GM19099 (cell line): ENCODE results near the gene MSH5.

Experiments
- POLR2A ChIP-seq: IDR thresholded peaks from 3 replicates; pipeline ENCODE4 v1.6.1; 2011; ENCODE audit warnings: low read depth; ENCODE audit not compliant: insufficient read length; ENCODE audit errors: extremely low read depth

Gene MSH5

GRCh38 chr6:31739639-31740396, at the start of gene MSH5:
Gene MSH5 (plus strand): TSS chr6:31740005. CDS start chr6:31740467, 462 bp downstream.
- TF ChIP-seq POLR2A, result peak; percentile 68

DNA sequence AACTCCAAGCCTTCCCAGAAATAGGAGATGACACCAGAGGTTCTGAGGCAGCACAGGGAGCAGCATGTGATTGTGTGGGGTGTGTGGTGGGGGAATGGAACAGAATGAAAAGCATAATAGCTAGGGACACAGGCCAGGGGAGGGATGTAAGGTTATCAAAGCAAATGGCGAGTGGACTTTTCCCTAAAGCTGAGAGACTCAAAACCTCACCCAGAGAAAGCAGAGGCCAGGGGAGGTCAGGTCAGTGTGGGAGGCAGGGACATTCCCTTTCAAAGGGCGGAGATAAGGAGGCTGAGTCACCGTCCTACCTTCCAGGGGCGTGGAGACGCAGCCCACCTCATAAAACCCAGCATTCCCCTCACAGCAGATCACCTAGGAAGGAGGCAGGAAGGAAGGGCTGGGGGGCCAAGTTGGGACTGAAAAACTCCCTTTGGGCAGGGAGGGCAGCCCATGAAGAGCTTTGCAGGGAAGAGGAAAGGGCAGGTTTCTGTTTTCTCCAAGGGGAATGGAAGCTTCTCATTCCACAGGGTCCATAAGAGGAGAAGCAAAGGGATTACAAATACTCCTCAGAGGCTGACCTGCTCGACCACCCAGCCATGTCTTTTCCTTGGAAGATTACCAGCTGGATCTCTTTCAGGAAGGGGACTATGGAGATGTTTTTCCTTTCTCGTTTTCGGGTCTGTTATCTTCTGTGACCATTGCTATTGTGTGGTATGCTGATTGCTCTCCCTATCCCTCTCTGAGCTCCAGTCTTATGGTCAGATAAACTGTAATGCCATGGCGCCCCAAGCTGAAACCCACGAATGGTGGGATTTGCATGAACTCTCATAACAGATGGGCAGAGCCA, 49.4 kb upstream of the MSH5 start:
- TF ChIP-seq POLR2A, result no peak

DNA sequence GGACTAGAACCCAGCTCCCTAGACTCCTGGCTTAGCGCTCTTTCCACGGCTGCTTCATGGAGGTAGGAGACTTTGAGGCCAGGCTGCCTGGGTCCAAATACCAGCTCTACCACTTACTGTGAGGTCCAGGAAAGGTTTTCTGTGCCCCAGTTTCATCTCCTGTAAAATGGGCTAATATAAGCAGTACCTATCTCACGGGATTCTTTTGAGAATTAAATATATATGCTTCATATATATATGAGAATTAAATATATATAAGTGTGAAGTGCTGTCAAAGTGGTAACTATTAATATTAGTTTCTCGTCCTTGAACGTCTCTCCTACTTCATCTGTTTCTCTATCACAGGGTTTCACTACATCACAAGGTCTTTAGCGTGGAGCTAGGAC, 48.7 kb upstream of the MSH5 start:
- TF ChIP-seq POLR2A, result no peak

DNA sequence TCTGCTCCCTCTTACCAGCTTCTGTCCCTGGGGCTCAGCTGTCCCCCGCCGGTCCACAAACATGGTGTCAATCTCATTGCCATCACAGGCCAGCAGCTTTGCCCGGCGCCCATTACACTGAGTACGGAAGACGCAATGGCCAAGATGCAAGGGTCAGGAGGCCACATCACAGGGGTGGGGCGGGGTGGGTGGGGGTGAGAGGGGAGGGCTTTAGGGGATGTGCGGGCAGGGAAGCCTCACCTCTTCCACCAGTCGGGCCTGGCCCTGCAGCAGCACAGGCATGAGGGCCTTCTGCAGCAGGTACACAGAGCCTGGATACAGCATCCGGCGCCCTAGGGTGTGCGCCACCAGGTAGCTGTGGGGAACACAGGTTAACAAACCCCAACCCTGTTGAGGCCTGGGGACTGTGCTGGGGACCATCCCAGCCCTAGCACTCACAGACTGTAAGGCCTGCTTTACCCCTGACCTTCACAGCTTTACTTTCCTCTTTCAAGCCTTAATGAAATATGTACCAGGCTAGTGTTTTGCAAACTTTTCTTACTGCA, 48.2 kb upstream of the MSH5 start:
- no peak for TF ChIP-seq POLR2A

DNA sequence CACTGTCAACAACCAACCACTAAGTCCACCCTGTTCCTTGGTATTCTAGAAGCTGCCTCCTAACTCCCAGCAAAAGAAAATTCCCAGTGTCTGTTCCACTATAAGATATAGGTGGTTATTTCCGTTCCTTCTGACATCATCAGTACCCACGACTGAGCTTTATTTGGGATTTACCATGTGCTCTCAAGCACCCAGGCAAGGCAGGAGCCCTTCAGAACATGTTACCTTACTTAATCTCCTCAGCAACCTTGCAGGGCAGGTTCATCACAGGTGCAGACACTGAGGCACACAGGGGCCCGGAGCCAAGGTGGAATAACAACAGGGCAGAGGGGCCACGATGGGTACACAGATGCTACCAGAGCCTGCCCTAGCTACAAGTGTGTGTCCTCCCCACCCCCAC, 47.5 kb upstream of the MSH5 start:
- TF ChIP-seq POLR2A, result no peak

GRCh38 chr6:31692886-31693285, 46.9 kb upstream of the MSH5 start:
- TF ChIP-seq POLR2A, result no peak

GRCh38 chr6:31693535-31693934, 46.3 kb upstream of the MSH5 start:
- no peak for TF ChIP-seq POLR2A

DNA sequence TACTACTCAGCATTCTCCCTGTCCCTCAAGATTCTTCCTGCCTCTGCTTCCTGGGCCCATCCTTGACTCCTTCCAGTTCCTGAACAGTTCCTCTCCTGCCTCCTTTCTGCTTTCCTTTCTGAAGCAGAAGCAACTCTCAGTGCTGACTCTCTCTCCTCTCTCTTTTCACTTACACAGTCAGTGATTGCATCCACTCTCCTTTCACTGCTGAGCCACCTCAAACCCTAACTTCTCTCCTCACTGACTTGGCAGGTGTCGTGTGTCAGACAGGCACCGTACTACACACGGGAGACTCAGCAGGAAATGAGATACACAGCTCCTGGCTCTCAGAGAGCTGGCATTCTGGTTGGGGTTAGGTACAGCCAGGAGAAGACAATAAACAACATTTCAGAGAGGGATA, 42.2 kb upstream of the MSH5 start:
- no peak for TF ChIP-seq POLR2A

DNA sequence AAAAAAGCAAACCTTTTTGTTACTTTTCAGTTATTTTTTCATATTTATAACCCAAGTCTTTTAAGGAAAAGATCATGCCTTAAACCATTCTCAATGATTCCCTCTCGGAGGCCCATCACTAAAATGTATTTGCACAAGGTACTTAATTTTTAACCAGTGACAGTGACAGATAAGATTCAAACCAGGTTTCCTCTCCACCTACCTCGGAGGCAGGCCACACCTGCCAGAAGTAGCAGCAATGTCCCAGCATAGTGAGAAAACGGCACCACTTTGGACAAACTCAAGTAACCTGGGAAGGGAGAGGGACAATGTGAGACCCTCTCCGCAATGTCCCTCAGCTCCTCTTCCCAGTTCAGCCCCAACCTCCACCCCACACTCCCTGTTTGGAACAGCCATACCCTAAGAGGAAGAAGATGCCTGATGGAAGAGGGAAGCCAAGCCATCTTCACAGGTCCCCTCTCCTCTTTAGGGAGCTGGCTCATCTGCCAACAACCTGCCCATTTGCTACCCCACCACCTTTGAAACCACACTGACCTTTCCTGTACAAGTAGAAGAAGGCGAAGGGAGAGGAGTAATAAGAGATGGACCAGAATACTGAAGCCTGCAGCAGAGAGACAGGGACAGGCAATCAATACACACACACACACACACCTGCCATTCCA, 38.9 kb upstream of the MSH5 start:
- TF ChIP-seq POLR2A, result no peak

DNA sequence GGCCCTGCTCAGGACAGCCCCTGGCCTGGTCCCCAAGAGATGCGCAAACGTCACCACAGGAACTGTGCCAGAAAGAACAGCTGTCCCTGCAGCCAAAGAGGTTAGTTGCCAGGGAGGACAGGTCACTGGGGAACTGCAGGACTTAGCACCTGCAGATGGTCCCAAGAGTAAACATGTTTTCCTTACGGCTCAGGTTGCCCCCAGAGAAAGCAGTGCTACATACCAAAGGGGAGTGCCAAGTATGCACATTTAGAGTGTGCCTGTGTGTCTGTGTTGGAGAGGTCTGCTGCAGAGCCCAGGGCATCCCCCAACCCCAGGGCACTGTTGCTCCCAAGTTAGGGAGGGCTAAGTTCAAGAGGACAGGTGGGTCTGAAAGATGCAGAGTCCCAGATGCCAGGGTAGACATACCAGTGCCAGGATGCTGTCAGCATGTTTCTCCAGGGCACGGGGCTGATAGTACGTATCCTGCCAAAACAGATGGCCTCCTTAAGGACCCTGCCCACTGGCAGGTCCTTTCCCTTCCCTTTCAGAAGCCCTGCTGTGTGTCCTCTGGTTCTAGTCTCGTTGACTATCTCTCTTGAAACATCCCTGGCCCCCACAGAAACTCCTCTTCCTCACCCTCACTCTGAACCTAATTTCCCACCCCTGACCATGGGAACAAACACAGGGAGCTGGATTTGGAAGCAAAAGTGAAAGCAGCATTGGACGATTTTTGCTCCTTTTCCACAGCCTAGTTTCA, 38.0 kb upstream of the MSH5 start:
- no peak for TF ChIP-seq POLR2A

DNA sequence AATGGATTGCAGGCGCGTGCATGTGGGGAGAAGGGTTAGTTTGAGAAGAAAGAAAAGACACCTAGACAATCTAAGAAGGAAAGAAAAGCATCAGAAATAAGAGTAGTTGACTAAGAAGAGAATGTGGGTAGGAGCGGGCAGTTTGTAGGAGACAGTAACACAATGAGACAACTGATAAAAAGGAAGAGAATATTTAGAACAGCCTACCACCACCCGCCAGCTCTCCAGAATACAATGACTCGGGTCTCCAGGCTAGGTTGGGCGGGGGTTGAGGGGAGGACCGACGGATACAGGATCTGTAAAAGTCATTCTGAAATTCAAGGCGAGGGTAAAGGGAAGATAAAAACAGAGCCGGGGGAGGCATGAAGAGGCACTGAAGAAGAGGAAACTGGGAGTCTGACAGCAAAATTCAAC, 37.4 kb upstream of the MSH5 start:
- no peak for TF ChIP-seq POLR2A

GRCh38 chr6:31702819-31703716, 36.7 kb upstream of the MSH5 start, which contains the start of gene ABHD16A:
Gene ABHD16A (minus strand): TSS chr6:31703324. CDS start chr6:31703281, 43 bp downstream.
- TF ChIP-seq POLR2A, result peak; percentile 90

GRCh38 chr6:31705931-31706330, 33.9 kb upstream of the MSH5 start:
- TF ChIP-seq POLR2A, result no peak
